PC-9 (cell line): ENCODE data around the gene SOX1.

Experiments used
- CTCF ChIP-seq: fragments of 200-600 bp; sonication (generic); conservative IDR thresholded peaks from 2 replicates; pipeline ENCODE4 v1.6.1; 2017; ENCODE audit warnings: mixed run types, antibody characterized with exemption, mild to moderate bottlenecking, moderate library complexity
- EZH2 ChIP-seq: fragments of 200-600 bp; sonication (generic); IDR thresholded peaks from 2 replicates; pipeline ENCODE4 v1.8.0; 2017; ENCODE audit warnings: antibody characterized with exemption, low read depth

GRCh38 chr13:112083971-112084370, 17.0 kb downstream of the SOX1 start:
- no peak for TF ChIP-seq CTCF
- no peak for TF ChIP-seq EZH2
